Measurements from ENCODE around the gene RENBP. TPM values are rescaled to one million over a fixed set of nuclear protein-coding genes. Genes with fewer than 3 reads are reported as not detected.

The RENBP gene
- total and polyA plus RNA-seq, 2 of the 13 experiments (the other 11 are each of a cell fraction or from before 2014, with no cell fraction given) = 1.4 to 2.6 TPM

GRCh38 chrX:153971124-153971449 is 26.6 kb upstream of the RENBP start (continued):
- TF ChIP-seq SMC3 (IDR thresholded peaks at IDR 0.05; ENCODE audit: low read length) = no peak
- TF ChIP-seq DMTF1 (CRISPR knock-in tag; IDR thresholded peaks at IDR 0.05) = no peak
- TF ChIP-seq TCF7L2 (IDR thresholded peaks at IDR 0.05; ENCODE audit: low read depth, low read length) = no peak
- TF ChIP-seq ZNF639 (CRISPR knock-in tag; conservative IDR thresholded peaks at IDR 0.05) = peak; percentile 83; the same call in 1 of the 2 replicates
- TF ChIP-seq PBX3 (CRISPR knock-in tag; IDR thresholded peaks at IDR 0.05; ENCODE audit: borderline replicate concordance) = no peak
- TF ChIP-seq MBNL3 (CRISPR knock-in tag; conservative IDR thresholded peaks at IDR 0.05) = no peak
- TF ChIP-seq MEIS1 (CRISPR knock-in tag; IDR thresholded peaks at IDR 0.05; ENCODE audit: borderline replicate concordance) = no peak
- no peak for TF ChIP-seq ZNF33A (CRISPR knock-in tag; IDR thresholded peaks at IDR 0.05; ENCODE audit: borderline replicate concordance)

Measured in HepG2 (cell line).